ENCODE measurements around the gene STXBP6.

The STXBP6 gene

DNA sequence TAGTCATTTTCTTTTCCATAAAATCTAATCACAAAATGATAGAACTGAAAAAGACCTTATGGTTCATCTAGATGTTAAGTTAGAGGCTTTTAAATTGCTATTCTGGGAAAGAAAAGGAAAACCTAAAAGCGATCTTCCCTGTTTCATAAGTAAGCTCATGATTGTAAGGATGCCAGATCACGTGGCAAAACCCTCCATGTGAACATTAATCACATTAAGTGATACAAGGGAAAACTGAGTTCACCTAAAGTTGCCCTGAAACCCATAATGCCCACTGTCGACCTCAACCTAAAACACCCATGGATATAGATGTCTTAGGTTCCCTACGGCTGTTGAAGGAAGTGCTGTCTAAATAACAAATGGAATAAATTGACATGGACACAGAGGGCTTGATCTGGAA is 3.0 kb upstream of the STXBP6 start:
- no peak for DNase-seq (ENCODE audit: low read depth in 2 of 3, low spot score in 1 of 3)

DNA sequence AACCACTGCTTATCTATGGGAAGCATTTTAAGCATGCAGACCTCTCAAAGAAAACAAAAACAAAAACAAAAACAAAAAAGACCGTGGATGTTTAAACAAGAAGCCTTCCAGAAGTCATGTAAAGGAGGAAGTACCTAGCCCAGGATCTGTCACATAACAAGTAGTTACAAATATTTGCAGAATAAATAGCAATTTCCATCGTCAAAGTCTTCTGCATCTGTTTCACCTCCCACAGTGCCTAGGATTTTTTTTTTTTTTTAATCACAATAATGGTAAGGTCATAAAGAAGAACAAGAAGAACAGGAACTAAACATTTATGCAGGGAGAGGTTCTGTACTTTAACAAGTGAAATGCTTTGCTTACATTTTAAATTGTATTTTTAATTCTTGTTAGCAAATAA is 2.4 kb upstream of the STXBP6 start:
- no peak for DNase-seq (ENCODE audit: low read depth in 2 of 3, low spot score in 1 of 3)

DNA sequence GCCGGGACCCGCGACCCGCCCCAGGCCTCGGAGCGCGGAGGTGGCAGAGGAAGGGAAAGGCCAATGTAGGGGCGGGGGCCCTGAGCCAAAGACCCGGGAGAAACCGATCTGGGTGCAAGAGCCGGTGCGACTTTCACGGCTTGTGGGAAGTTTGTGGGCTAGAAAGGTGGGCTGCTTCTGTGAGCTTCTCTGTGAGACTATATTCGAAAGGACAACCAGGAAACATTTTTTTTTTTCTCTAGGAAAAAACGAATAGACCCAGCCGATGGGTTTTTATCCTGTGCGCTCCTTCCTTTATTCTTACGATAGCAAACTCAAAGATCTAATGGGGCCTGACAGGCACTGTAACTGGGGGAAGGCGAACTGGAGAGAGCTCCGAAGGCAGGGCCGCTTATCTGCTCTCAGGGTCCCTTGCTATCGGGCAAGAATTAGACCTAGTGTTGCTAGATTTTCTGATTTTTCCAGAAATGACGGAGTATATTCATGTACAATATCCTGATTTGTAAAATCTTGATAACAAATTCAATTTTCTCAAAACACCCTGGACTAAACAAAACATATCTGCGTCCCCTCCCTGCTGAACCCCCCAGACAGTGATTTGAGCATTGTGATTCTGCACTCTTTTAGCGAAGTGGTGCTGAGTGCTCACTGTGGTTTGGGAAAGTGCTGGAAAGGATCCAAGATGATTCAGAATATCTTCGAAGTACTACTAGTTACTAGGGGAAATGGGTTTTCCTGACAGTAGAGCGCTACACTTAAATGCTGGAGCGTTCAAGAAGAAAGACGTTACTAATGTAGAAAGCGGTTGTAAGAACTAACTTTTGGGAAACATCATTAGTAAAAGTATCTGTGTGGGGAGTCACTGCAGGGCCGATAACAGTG is 563 bp upstream of the STXBP6 start:
- DNase-seq (ENCODE audit: low read depth in 2 of 3, low spot score in 1 of 3) = no peak

DNA sequence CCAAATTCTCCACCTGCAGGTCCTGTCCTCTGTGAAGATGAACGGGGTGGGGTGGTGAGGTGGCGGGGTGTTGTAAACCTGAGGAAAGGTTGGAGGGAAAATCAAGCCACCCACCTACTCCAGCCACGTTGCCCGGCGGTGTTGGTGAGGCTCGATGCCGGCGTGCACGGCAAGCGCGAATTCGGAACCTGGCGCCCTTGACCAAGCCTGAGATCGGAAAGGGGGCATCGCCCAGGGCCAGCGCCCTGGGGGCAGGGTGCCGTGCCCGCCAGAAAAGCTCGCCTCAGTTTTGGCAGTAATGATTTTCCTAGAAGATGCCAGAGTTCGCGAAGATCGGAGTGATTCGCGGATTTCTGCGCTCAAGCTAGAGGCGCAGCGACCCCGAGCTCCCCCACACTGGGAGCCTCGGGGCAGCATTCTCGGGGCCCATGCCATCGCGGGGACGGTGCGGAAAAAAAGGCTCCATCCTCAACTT is 817 bp downstream of the STXBP6 start:
- no peak for DNase-seq (ENCODE audit: low read depth in 2 of 3, low spot score in 1 of 3)

DNA sequence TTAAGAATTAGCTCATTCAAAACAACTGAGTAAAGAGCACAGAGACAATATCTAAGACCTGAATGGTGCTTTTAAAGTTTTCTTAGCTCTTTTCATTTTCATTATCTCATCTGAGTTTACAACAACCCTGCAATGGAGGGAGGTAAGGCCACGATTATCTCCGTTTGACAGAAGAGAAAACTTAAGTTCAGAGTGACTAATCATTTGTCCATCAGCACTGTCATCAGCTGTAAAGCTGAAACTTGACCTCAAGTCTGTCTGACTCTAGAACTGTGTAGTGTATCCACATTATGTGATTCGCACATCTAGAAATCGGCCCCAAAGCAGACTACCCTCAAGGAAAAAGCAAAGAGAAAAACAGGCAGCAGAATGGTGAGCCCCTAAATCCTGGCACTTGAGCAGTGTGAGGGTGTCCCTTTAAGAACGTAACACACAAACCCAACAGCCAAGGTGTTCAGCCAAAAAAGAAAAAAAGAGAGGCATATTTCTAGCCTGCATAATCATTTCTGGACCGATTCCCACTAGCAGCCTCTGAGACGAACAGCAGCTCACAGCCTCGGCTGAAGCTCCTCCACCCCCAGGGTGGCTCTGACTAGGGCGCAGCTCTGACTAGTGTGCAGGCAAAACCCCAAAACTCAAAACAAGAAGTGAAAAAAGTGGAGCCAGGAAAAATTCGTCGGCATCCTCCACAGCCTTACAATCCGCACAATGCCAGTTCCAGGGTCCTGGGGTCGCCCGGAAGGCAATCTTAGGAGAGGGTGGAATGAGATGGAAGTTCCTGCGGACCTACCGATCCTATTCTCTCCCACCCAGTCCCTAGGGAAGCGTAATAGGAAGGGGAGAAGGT is 1.6 kb downstream of the STXBP6 start:
- no peak for DNase-seq (ENCODE audit: low read depth in 2 of 3, low spot score in 1 of 3)

DNA sequence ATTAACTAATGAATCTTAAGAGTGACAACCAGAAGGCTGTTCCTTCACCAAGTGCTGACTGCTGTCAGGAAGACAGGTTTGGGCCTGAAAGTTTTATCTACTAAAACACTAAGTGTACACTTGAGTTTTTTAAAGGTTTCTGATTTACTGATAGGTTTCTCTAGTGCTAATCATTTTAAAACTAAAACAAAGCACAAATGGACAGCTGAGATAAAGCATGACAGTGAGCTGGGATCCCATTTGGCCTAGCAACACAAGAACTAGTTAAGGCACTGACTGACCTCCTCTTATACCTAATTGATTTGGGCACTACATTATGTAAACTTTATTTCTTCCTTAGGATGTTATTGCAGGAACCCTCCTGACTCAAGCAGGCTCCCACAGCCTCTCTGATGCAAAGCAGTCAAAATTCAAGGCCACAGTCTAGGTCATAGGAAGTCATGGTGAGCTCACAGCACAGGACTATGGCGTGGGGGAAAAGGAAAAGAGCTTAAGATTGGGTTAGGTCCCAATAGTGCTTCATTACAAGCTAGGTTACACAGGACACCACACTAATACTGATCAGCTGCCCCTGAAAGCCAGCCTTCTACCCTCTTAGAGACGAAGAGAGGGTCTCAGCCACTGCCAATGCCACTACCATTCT is 3.5 kb downstream of the STXBP6 start:
- DNase-seq (ENCODE audit: low read depth in 2 of 3, low spot score in 1 of 3) = no peak

DNA sequence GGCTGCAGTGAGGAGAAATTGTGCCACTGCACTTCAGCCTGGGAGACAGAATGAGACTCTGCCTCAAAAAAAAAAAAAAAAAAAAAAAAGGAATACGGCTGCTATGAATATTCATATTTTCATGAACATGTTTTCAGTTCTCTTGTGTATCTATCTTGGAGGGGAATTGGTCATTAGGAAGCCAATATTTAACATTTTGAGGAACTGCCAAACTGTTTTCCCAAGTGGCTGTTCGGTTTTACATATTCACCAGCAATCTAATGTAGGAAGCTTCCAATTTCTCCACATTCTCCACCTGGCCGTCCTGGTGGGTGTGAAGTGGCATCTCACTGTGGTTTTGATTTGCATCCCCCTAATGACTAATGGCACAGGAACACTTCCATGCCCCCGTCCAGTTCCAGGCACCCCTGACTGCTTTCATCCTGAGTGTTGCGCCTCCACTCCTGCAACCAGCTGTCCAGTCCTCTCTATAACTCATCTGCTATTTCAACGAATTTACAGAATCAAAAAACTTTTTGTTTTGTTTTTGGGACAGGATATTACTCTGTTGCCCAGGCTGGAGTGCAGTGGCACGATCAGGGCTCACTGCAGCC is 5.7 kb downstream of the STXBP6 start:
- no peak for DNase-seq (ENCODE audit: low read depth in 2 of 3, low spot score in 1 of 3)

DNA sequence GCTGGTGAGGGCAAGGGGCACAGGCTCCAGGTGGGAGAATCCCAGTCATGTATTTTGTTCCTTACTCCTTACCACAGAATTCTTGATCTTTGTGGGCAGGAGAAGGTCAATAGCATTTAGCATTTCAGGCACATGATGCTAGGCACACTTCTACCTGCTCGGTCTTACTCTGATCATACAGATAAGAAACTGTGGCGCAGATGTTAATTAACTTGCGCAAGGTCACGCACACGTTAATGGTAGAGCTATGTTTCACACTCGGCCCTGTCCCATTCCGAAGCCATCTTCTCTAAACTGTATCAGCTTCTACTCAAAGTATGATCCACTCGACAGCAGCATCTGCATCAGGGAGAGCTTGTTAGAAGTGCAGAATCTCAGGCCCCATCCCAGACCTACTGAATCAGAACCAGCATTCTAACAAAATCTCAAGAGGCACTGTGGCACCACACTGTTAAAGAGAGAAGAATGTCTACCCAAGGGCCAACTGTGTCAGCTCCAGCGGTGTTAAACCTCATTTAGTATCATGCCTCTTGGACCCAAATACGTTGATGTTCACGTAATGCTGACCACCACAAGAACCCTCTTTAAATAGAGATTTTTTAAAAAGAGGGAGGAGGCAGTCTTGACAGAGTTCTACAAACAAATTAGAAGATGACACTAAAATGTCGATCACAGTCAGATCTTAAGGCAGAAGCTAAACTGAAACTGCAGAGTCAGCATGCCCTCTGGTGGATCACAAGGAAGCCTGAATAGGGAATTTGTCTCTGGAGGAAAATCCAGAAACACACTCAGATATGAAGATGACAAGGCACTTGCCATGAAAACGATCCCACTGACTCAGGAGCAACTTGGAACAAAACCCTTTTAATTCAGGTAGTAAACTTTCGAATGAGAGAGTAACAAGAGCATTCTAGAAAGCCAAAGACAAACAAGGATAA is 7.3 kb downstream of the STXBP6 start:
- no peak for DNase-seq (ENCODE audit: low read depth in 2 of 3, low spot score in 1 of 3)

- DNase-seq (ENCODE audit: low read depth in 2 of 3, low spot score in 1 of 3) = no peak
These were observed 8.0 kb downstream of the STXBP6 start for GRCh38 chr14:25041898-25042297.

- no peak for DNase-seq (ENCODE audit: low read depth in 2 of 3, low spot score in 1 of 3)
These were observed 8.5 kb downstream of the STXBP6 start for GRCh38 chr14:25041484-25041883.

DNA sequence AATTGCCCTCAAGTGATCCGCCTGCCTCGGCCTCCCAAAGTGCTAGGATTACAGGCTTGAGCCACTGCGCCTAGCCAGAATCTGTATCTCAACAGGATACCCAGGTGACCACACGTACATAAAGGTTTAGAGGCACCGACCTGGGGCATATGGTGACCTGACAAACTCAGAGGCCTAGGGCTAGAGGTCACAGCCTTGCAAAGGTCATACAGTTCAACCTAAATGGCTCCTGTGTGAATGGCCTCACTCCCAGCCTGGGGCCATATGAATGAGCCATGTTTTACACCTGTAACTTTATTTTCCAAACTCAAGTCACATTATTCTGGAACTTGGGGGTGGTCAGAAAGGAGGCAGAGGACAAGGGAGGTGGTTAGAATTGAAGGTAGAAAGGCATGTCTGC is 10.0 kb downstream of the STXBP6 start:
- no peak for DNase-seq (ENCODE audit: low read depth in 2 of 3, low spot score in 1 of 3)

DNA sequence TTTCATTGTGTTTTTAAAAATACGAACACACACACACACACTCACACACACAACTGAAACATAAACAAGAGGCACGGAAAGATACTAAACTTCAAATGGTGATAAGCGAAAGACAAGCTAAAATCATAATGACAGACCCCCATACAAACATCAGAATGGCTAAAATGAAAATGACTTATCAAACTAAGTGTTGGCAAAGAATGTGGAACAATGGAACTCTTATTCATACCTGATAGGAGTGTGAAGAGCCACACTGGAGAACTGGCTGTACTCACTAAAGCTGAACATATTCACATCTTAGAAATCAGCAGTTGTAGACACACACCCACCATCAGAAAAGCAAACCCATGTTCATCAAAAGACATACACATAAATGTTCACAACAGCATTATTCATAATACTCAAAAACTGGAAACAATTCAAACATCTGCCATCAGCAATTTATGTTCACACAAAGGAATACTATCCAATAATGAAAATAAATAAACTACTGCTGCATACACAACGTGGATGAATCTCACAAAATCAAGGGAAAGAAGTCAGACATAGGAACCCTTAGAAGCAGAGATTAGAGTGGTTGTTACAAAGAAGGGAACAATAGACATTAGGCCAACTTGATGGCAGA is 11.8 kb downstream of the STXBP6 start:
- DNase-seq (ENCODE audit: low read depth in 2 of 3, low spot score in 1 of 3) = no peak

GRCh38 chr14:25037032-25037431 is 12.9 kb downstream of the STXBP6 start:
- no peak for DNase-seq (ENCODE audit: low read depth in 2 of 3, low spot score in 1 of 3)

- DNase-seq (ENCODE audit: low read depth in 2 of 3, low spot score in 1 of 3) = no peak
These were observed 14.9 kb downstream of the STXBP6 start for GRCh38 chr14:25034803-25035681.

DNA sequence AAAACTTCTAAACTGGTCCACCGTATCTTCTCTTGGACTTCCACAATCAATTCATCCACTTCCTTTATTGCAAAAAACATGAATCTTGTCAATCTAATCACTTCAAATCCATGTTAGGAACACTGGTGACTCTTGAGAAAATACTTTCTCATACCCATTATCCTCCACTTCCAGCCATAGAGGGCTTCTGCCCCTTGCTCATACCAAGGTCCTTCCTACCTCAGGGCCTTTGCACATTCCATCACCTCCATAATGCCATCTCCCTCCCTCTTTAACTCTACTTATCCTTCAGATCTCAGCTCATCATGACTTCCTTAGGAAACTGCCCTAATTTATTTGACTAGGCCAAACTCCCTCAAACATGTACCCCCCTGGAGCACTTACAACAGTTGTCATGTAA is 16.6 kb downstream of the STXBP6 start:
- DNase-seq (ENCODE audit: low read depth in 2 of 3, low spot score in 1 of 3) = no peak

GRCh38 chr14:25032092-25032784 is 17.7 kb downstream of the STXBP6 start:
- no peak for DNase-seq (ENCODE audit: low read depth in 2 of 3, low spot score in 1 of 3)

DNA sequence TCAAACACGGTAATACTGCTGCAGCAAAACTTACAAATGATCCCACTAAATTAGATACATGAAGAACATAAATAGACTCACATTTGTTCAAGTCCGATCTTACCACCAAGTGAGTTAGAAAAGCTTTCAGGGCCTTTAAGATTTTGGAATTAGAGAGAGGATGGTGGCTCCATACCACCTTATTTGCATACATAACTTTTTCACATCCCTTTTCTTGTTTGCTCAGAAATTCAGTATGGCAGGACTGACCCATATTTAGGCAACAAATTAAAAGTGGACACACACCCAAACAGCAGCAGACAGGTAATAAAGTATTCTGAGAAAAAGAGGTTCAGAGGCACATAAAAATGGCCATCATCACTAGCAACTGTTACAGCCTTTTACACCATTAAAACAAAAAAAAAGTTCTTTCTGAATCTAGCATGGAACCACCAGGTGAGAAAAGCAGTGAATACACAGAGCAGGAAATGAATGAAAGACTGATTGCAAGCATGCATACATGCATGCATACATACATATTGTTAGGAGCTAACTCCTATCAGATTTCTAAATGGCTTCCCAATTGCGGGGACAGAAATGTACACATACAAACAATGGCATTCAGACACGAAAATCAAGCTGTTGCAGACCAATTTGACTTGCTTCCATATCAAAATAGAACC is 23.3 kb downstream of the STXBP6 start:
- no peak for DNase-seq (ENCODE audit: low read depth in 2 of 3, low spot score in 1 of 3)

DNA sequence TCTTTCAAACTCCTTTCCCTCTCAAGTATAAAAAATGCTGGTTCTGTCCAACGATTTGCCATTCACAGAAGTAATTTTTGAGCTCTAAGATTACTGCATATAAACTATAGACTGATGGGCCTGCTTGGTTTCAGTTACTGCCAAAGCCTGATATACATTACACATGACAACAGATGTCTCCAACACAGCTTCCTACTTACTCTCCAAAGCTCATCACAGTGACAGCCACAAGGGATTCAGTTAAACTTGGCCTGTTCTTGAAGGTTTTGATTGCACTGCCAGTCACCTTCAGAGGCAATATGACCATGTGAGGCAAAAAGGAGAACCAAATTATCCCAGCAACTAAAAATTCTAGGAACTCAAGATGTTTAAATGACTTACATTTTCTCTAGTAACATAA is 30.1 kb downstream of the STXBP6 start:
- DNase-seq (ENCODE audit: low read depth in 2 of 3, low spot score in 1 of 3) = no peak

Measured in stimulated activated CD4-positive, alpha-beta T cell treated with anti-CD3 and anti-CD28 coated beads, Interleukin-12 subunit alpha, Interleukin-12 subunit beta, amount 100 ng/mL, for 48 hours (primary cell).